WERI-Rb-1 (cell line): ENCODE measurements around the gene CFAP299.

Experiments used
- DNase-seq: peaks from one replicate; pipeline ENCODE4 v3.0.0-alpha.2; 2020
- H3K27ac ChIP-seq: fragments of 250-450 bp; sonication (Bioruptor Pico); 2 replicates; pipeline ENCODE4 v1.5.1; 2020; ENCODE audit warnings: mild to moderate bottlenecking, moderate library complexity
- H3K27me3 ChIP-seq: fragments of 250-450 bp; sonication (Bioruptor Pico); 2 replicates; pipeline ENCODE4 v1.5.1; 2021; ENCODE audit warnings: mild to moderate bottlenecking, low read depth, moderate library complexity; ENCODE audit not compliant: insufficient read depth, severe bottlenecking
- H3K36me3 ChIP-seq: fragments of 250-450 bp; sonication (Bioruptor Pico); 2 replicates; pipeline ENCODE4 v1.5.1; 2020; ENCODE audit warnings: mild to moderate bottlenecking, moderate library complexity
- H3K4me3 ChIP-seq: 2 replicates; pipeline ENCODE4 v1.5.1; 2011; ENCODE audit warnings: low read depth, mild to moderate bottlenecking, control low read depth, low read length
- H3K9me3 ChIP-seq: fragments of 250-450 bp; sonication (Bioruptor Pico); 2 replicates; pipeline ENCODE4 v1.5.1; 2021; ENCODE audit warnings: mild to moderate bottlenecking, moderate library complexity; ENCODE audit not compliant: severe bottlenecking
- TF ChIP-seq, protein P1 (sequence below): IDR thresholded peaks from 2 replicates; pipeline ENCODE4 v1.5.1; 2011; ENCODE audit warnings: low read depth, mild to moderate bottlenecking, control low read depth, inconsistent platforms, low read length

Gene CFAP299

GRCh38 chr4:80806472-80806871, 470.9 kb downstream of the CFAP299 start:
- DNase-seq = no peak
- no peak overlapping the region for H3K4me3 ChIP-seq
- H3K27ac ChIP-seq = no peak overlapping the region
- TF ChIP-seq, protein P1, sequence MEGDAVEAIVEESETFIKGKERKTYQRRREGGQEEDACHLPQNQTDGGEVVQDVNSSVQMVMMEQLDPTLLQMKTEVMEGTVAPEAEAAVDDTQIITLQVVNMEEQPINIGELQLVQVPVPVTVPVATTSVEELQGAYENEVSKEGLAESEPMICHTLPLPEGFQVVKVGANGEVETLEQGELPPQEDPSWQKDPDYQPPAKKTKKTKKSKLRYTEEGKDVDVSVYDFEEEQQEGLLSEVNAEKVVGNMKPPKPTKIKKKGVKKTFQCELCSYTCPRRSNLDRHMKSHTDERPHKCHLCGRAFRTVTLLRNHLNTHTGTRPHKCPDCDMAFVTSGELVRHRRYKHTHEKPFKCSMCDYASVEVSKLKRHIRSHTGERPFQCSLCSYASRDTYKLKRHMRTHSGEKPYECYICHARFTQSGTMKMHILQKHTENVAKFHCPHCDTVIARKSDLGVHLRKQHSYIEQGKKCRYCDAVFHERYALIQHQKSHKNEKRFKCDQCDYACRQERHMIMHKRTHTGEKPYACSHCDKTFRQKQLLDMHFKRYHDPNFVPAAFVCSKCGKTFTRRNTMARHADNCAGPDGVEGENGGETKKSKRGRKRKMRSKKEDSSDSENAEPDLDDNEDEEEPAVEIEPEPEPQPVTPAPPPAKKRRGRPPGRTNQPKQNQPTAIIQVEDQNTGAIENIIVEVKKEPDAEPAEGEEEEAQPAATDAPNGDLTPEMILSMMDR = no peak
- no peaks in the 10 kb centered on the region for H3K9me3 ChIP-seq
- no peaks in the 10 kb centered on the region for H3K27me3 ChIP-seq
- no peaks in the 10 kb centered on the region for H3K36me3 ChIP-seq

DNA sequence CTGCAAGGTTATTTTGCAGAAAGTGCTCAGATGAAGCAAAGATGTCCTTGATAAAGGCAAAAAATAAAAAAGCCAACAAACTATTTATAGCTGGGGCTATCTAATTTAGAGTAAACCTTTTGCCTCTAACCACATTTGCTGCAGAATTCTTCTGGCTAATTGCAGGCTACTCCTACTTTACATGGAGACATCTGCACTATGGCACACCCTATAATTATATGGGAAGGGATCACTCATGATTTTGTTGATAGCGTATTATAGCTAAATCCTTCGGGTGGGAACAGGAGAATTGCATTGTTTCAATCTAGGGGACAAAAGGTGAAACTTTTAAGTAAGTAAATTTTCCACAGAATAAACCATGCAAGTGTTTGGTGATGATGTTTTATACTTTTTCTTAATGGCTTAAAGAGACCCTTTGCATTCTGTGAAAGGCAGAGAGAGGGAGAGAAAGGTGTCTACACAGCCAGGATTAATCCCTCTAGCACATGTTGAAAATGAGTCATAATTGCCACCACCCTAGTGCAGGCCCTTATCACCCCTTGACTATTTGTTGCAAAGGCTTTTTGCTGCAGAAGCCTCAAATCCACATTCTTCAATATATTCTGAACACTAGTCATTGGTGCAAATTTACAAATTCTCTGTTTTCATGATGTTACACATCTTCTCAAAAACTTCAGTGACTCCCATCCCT, 473.7 kb downstream of the CFAP299 start:
- Histone ChIP-seq H3K9me3 (no peaks in the 10 kb centered on the region), H3K4me3 (no peak overlapping the region), H3K36me3 (no peaks in the 10 kb centered on the region), H3K27me3 (peaks cover 2% of the 10 kb centered on the region), H3K27ac (no peak overlapping the region)
- TF ChIP-seq, protein P1 = no peak
- no peak for DNase-seq

- peaks cover 2% of the 10 kb centered on the region for H3K27me3 ChIP-seq
- TF ChIP-seq, protein P1 = no peak
- no peaks in the 10 kb centered on the region for H3K9me3 ChIP-seq
- no peak overlapping the region for H3K4me3 ChIP-seq
- no peak for DNase-seq
- no peaks in the 10 kb centered on the region for H3K36me3 ChIP-seq
- no peak overlapping the region for H3K27ac ChIP-seq
Measured at GRCh38 chr4:80811406-80811805, 475.9 kb downstream of the CFAP299 start.

DNA sequence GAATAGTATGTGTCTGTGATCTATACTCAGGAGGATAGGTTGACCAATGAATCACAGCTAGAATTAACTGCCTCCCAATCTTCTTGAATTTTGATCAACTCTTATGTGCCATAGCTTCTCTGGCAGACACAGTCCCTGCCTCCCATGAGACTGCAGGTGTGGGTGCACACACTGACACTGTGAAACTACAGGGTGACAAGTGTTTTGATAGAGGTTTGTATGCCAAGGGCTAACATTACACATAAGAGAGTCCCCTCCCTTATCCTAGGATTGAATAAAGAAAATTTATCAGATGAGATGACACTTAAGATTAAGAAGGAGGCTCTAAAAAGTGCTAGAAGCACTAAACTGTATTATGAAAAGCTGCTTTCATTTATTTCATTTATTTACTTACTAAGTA, 476.6 kb downstream of the CFAP299 start:
- DNase-seq = no peak
- Histone ChIP-seq H3K4me3 (no peak overlapping the region), H3K9me3 (no peaks in the 10 kb centered on the region), H3K27me3 (peaks cover 2% of the 10 kb centered on the region), H3K27ac (no peak overlapping the region), H3K36me3 (no peaks in the 10 kb centered on the region)
- TF ChIP-seq, protein P1 = no peak

DNA sequence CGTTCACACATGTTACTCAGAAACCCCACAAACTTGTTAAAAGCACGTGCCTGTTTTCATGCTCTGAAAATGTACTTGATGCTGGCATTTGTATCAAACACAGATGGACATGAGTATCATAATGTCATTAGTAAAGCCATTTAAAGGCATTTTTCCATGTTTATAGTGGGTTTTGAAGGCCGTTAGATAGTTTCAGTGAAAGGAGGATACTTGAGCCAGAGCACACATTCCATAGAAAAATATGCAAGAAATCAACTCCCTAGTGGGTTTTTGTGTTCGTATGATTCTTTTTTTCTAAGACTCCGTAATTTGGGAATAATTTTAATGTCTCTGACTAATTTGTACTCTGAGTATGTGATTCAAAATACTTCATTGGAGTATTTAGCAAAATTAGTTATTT, 478.7 kb downstream of the CFAP299 start:
- H3K9me3 ChIP-seq = no peaks in the 10 kb centered on the region
- no peak for DNase-seq
- H3K27me3 ChIP-seq = peaks cover 2% of the 10 kb centered on the region
- TF ChIP-seq, protein P1 = no peak
- H3K4me3 ChIP-seq = no peak overlapping the region
- no peaks in the 10 kb centered on the region for H3K36me3 ChIP-seq
- H3K27ac ChIP-seq = no peak overlapping the region
